WTC11 (cell line): ENCODE measurements around the gene ASCC1. TPM values are rescaled to one million over a fixed set of nuclear protein-coding genes. Genes with fewer than 3 reads are reported as not detected.

Source experiments
- ATAC-seq: fragments of 200-7000 bp; cut with Tn5 transposase; 2 replicates; pipeline ENCODE4 v1.10.0; 2021; ENCODE audit warnings: mild to moderate bottlenecking, moderate library complexity
- CTCF ChIA-PET: fragments of 300-600 bp; sonication (Branson Sonifier 250); formaldehyde crosslinking; loops from one replicate; lab custom pipeline; 2021; ENCODE audit warnings: antibody characterized with exemption; lab: Charles Lee
- POLR2A ChIA-PET: fragments of 350-600 bp; sonication (Branson Sonifier 250); formaldehyde crosslinking; loops from one replicate; lab custom pipeline; 2021; ENCODE audit warnings: antibody characterized with exemption; lab: Charles Lee
- DNase-seq: peaks from one replicate; pipeline ENCODE4 v3.0.0; 2021; ENCODE audit warnings: low spot score
- H3K27ac Mint-ChIP-seq: 2 replicates; pipeline ENCODE4 v1.8.0; 2021; ENCODE audit warnings: mixed read lengths
- H3K27me3 Mint-ChIP-seq: 2 replicates; pipeline ENCODE4 v1.8.0; 2021; ENCODE audit warnings: low read depth, mild to moderate bottlenecking, moderate library complexity, mixed read lengths
- H3K36me3 Mint-ChIP-seq: 2 replicates; pipeline ENCODE4 v1.8.0; 2021; ENCODE audit warnings: mixed read lengths
- H3K4me1 Mint-ChIP-seq: 2 replicates; pipeline ENCODE4 v1.8.0; 2022; ENCODE audit warnings: mixed read lengths
- H3K4me3 Mint-ChIP-seq: 2 replicates; pipeline ENCODE4 v1.8.0; 2021; ENCODE audit warnings: mild to moderate bottlenecking, moderate library complexity, mixed read lengths
- H3K9me3 Mint-ChIP-seq: 2 replicates; pipeline ENCODE4 v1.8.0; 2021; ENCODE audit warnings: mixed read lengths
- AFF4 ChIP-seq: sonication (generic); formaldehyde crosslinking; IDR thresholded peaks from 2 replicates; pipeline ENCODE4 v1.8.1; 2023; ENCODE audit warnings: mild to moderate bottlenecking, missing genetic modification reagents, borderline replicate concordance
- ATF1 ChIP-seq: sonication (generic); formaldehyde crosslinking; IDR thresholded peaks from 2 replicates; pipeline ENCODE4 v1.8.1; 2023; ENCODE audit warnings: mild to moderate bottlenecking, moderate library complexity, missing genetic modification reagents
- ATF2 ChIP-seq: sonication (generic); formaldehyde crosslinking; IDR thresholded peaks from 2 replicates; pipeline ENCODE4 v1.8.1; 2022; ENCODE audit warnings: low read depth, missing genetic modification reagents, borderline replicate concordance
- ATF6 ChIP-seq: sonication (generic); formaldehyde crosslinking; IDR thresholded peaks from 2 replicates; pipeline ENCODE4 v1.8.1; 2023; ENCODE audit warnings: mild to moderate bottlenecking, missing genetic modification reagents
- ERG ChIP-seq: fragments of 250-450 bp; sonication (Bioruptor Pico); IDR thresholded peaks from 2 replicates; pipeline ENCODE4 v1.8.0; 2021; ENCODE audit warnings: mild to moderate bottlenecking
- FOXK1 ChIP-seq: sonication (generic); formaldehyde crosslinking; IDR thresholded peaks from 2 replicates; pipeline ENCODE4 v1.8.0; 2022; ENCODE audit warnings: mild to moderate bottlenecking, moderate library complexity, missing genetic modification reagents
- GTF2I ChIP-seq: fragments of 250-450 bp; sonication (Bioruptor Pico); conservative IDR thresholded peaks from 2 replicates; pipeline ENCODE4 v1.4.0; 2021; ENCODE audit warnings: mild to moderate bottlenecking
- JAZF1 ChIP-seq: fragments of 250-450 bp; sonication (Bioruptor Pico); IDR thresholded peaks from 2 replicates; pipeline ENCODE4 v1.9.0; 2021; ENCODE audit warnings: moderate library complexity, mild to moderate bottlenecking, inconsistent platforms
- MLX ChIP-seq: sonication (generic); formaldehyde crosslinking; IDR thresholded peaks from 2 replicates; pipeline ENCODE4 v1.8.1; 2023; ENCODE audit warnings: mild to moderate bottlenecking, missing genetic modification reagents, moderate library complexity
- MYBL2 ChIP-seq: sonication (generic); formaldehyde crosslinking; IDR thresholded peaks from 2 replicates; pipeline ENCODE4 v1.8.1; 2023; ENCODE audit warnings: mild to moderate bottlenecking, moderate library complexity, missing genetic modification reagents
- NFYB ChIP-seq: sonication (generic); formaldehyde crosslinking; conservative IDR thresholded peaks from 2 replicates; pipeline ENCODE4 v1.8.0; 2022; ENCODE audit warnings: low read depth, missing genetic modification reagents
- OVOL2 ChIP-seq: fragments of 250-450 bp; sonication (Bioruptor Pico); IDR thresholded peaks from 2 replicates; pipeline ENCODE4 v1.9.0; 2021; ENCODE audit warnings: mild to moderate bottlenecking, borderline replicate concordance
- PRDM15 ChIP-seq: sonication (generic); formaldehyde crosslinking; IDR thresholded peaks from 2 replicates; pipeline ENCODE4 v1.8.0; 2022; ENCODE audit warnings: missing genetic modification reagents
- ZNF121 ChIP-seq: sonication (generic); formaldehyde crosslinking; IDR thresholded peaks from 2 replicates; pipeline ENCODE4 v1.8.0; 2023; ENCODE audit warnings: missing genetic modification reagents
- ZNF138 ChIP-seq: sonication (generic); formaldehyde crosslinking; conservative IDR thresholded peaks from 2 replicates; pipeline ENCODE4 v1.8.1; 2022; ENCODE audit warnings: mild to moderate bottlenecking, moderate library complexity, missing genetic modification reagents
- ZNF219 ChIP-seq: sonication (generic); formaldehyde crosslinking; IDR thresholded peaks from 2 replicates; pipeline ENCODE4 v1.8.0; 2023; ENCODE audit warnings: missing genetic modification reagents, mild to moderate bottlenecking, borderline replicate concordance
- ZNF396 ChIP-seq: fragments of 250-450 bp; sonication (Bioruptor Pico); IDR thresholded peaks from 2 replicates; pipeline ENCODE4 v1.8.0; 2021; ENCODE audit warnings: mild to moderate bottlenecking, moderate library complexity, borderline replicate concordance
- ZNF416 ChIP-seq: fragments of 250-450 bp; sonication (Bioruptor Pico); IDR thresholded peaks from 2 replicates; pipeline ENCODE4 v1.9.0; 2021; ENCODE audit warnings: mild to moderate bottlenecking, inconsistent platforms
- ZNF425 ChIP-seq: fragments of 250-450 bp; sonication (Bioruptor Pico); conservative IDR thresholded peaks from 2 replicates; pipeline ENCODE4 v1.9.0; 2021; ENCODE audit warnings: mild to moderate bottlenecking
- total RNA-seq: library from RNA; stranded (reverse); gene quantifications from 3 replicates; pipeline ENCODE4 v1.2.3, GENCODE V29; 2021

Gene ASCC1
- total RNA-seq, 1 experiment from 2014 or later, result 30.4 TPM

GRCh38 chr10:72171175-72171630 lies 44.9 kb downstream of the ASCC1 start:
- TF ChIP-seq ZNF396 (no peak), ZNF219 (no peak), OVOL2 (CRISPR knock-in tag) (no peak), ZNF138 (CRISPR knock-in tag) (no peak), GTF2I (CRISPR knock-in tag) (no peak), JAZF1 (CRISPR knock-in tag) (no peak), ATF6 (CRISPR knock-in tag) (no peak), NFYB (CRISPR knock-in tag) (no peak), ZNF121 (no peak), ATF1 (CRISPR knock-in tag) (no peak), ERG (CRISPR knock-in tag) (no peak), MYBL2 (no peak), ZNF425 (CRISPR knock-in tag) (no peak), ATF2 (no peak), ZNF416 (CRISPR knock-in tag) (no peak)
- CTCF ChIA-PET, result interaction anchor here (1.1 kb wide), 1 partner anchor 45 kb away, joined by 3 read pairs; no protein-coding TSS in a partner anchor
- no peak overlapping the region for H3K27ac Mint-ChIP-seq
- no peak overlapping the region for H3K4me3 Mint-ChIP-seq
- H3K9me3 Mint-ChIP-seq, result no peaks in the 10 kb centered on the region
- DNase-seq (no peak), ATAC-seq (no peak)
- no peaks in the 10 kb centered on the region for H3K27me3 Mint-ChIP-seq
- POLR2A ChIA-PET, result no interaction called here
- peaks cover 3% of the 10 kb centered on the region; the same call in 1 of the 2 replicates for H3K36me3 Mint-ChIP-seq
- peaks cover 4% of the 10 kb centered on the region; the same call in 1 of the 2 replicates for H3K4me1 Mint-ChIP-seq

- Mint-ChIP-seq H3K9me3 (no peaks in the 10 kb centered on the region), H3K27me3 (no peaks in the 10 kb centered on the region), H3K36me3 (peaks cover 3% of the 10 kb centered on the region; the same call in 1 of the 2 replicates), H3K27ac (no peak overlapping the region), H3K4me1 (peaks cover 4% of the 10 kb centered on the region; the same call in 1 of the 2 replicates), H3K4me3 (no peak overlapping the region)
- no peak for DNase-seq
- CTCF ChIA-PET, result interaction anchor here (1.1 kb wide), 1 partner anchor 45 kb away, joined by 3 read pairs; no protein-coding TSS in a partner anchor
- ATAC-seq, result no peak
- POLR2A ChIA-PET, result no interaction called here
- no peak for TF ChIP-seq AFF4
- TF ChIP-seq FOXK1 (CRISPR knock-in tag), result no peak
- no peak for TF ChIP-seq MLX (CRISPR knock-in tag)
- no peak for TF ChIP-seq PRDM15 (CRISPR knock-in tag)
- no peak for TF ChIP-seq ZNF219
Observed at GRCh38 chr10:72170733-72171132, 45.3 kb downstream of the ASCC1 start.
